Measurements from ENCODE around the gene CPNE8. TPM values are rescaled to one million over a fixed set of nuclear protein-coding genes. Genes with fewer than 3 reads are reported as not detected.

The CPNE8 gene
- total RNA-seq, 1 experiment from 2014 or later, result 13.5 TPM

DNA sequence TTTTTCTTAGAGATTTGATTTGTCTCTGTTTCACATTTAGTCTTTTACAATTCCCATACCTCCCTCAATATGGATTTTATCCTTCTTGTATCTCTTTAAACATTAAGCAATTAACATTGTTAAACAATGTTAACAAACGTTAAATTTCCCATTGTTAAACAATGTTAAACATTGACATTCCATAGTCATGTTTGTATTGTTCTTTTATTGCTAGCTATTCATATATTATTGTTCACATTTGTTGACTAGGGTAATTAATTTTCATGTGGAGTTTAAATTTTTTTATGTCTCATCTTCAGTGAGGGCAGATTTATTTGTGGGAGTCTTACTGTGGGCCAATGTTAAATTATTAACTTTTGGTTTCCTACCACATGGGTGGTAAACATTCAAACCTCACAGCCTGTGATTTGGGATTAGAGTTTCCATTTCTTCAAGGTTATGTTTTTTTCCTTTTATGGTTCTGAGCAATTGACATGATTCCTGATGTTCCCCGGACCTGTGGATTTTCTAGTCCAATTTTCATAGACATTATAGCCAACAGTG is 294.5 kb downstream of the CPNE8 start:
- H3K36me3 ChIP-seq (ENCODE audit: control insufficient read depth, insufficient read depth, low read length), result no peaks in the 10 kb centered on the region
- no peak overlapping the region for H3K27ac Mint-ChIP-seq (ENCODE audit: unreplicated experiment)
- intact Hi-C loops (cut with micrococcal nuclease; ENCODE audit: unreplicated experiment), result no loop called here
- H3K4me3 Mint-ChIP-seq (ENCODE audit: unreplicated experiment), result no peak overlapping the region
- no peaks in the 10 kb centered on the region for H3K36me3 Mint-ChIP-seq (ENCODE audit: insufficient read depth, unreplicated experiment)
- no peaks in the 10 kb centered on the region for H3K9me3 Mint-ChIP-seq (ENCODE audit: unreplicated experiment)
- H3K4me1 ChIP-seq, result no peaks in the 10 kb centered on the region
- CTCF ChIA-PET, result no interaction called here
- H3K9me3 ChIP-seq, result no peaks in the 10 kb centered on the region
- POLR2A ChIA-PET, result no interaction called here
- no peak overlapping the region for H3K4me3 ChIP-seq (ENCODE audit: low read depth, low read length)
- no TSS peak for BruUV-seq (replicated peaks)
- no peaks in the 10 kb centered on the region for H3K4me1 Mint-ChIP-seq (ENCODE audit: low read depth, unreplicated experiment)
- H3K27me3 ChIP-seq (replicated peaks; ENCODE audit: control insufficient read depth, insufficient read depth, low read length), result no peaks in the 10 kb centered on the region
- no peaks in the 10 kb centered on the region for H3K27me3 Mint-ChIP-seq (ENCODE audit: insufficient read depth, unreplicated experiment)
- no peak for DNase-seq
- TF ChIP-seq, protein P1, sequence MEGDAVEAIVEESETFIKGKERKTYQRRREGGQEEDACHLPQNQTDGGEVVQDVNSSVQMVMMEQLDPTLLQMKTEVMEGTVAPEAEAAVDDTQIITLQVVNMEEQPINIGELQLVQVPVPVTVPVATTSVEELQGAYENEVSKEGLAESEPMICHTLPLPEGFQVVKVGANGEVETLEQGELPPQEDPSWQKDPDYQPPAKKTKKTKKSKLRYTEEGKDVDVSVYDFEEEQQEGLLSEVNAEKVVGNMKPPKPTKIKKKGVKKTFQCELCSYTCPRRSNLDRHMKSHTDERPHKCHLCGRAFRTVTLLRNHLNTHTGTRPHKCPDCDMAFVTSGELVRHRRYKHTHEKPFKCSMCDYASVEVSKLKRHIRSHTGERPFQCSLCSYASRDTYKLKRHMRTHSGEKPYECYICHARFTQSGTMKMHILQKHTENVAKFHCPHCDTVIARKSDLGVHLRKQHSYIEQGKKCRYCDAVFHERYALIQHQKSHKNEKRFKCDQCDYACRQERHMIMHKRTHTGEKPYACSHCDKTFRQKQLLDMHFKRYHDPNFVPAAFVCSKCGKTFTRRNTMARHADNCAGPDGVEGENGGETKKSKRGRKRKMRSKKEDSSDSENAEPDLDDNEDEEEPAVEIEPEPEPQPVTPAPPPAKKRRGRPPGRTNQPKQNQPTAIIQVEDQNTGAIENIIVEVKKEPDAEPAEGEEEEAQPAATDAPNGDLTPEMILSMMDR (IDR thresholded peaks at IDR 0.05; ENCODE audit: insufficient read depth in 1 of 2, low read depth in 1 of 2, low read length in 1 of 2, severe bottlenecking in 1 of 2, unreplicated experiment in 1 of 2), result no peak

DNA sequence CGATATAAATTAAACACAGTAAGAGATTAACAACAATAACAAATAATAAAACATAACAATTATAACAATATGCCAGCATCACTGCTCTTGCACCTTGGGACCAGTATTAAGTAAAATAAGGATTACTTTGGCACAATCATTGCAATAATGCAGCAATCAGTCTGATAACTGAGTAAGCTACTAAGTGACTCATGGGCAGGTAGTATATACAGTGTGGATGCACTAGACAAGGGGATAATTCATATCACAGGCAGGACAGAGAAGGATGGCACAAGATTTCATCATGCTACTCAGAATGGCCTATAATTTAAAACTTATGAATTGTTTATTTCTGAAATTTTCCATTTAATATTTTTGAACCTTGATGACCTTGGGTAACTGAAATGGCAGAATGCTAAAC is 298.1 kb downstream of the CPNE8 start:
- no peak for DNase-seq
- CTCF ChIA-PET, result no interaction called here
- POLR2A ChIA-PET, result no interaction called here
- no peak overlapping the region for H3K27ac Mint-ChIP-seq (ENCODE audit: unreplicated experiment)
- no peak overlapping the region for H3K4me3 Mint-ChIP-seq (ENCODE audit: unreplicated experiment)
- H3K4me1 Mint-ChIP-seq (ENCODE audit: low read depth, unreplicated experiment), result no peaks in the 10 kb centered on the region
- no peaks in the 10 kb centered on the region for H3K9me3 Mint-ChIP-seq (ENCODE audit: unreplicated experiment)
- intact Hi-C loops (cut with micrococcal nuclease; ENCODE audit: unreplicated experiment), result no loop called here
- TF ChIP-seq, protein P1 (IDR thresholded peaks at IDR 0.05; ENCODE audit: insufficient read depth in 1 of 2, low read depth in 1 of 2, low read length in 1 of 2, severe bottlenecking in 1 of 2, unreplicated experiment in 1 of 2), result no peak
- peaks cover 5% of the 10 kb centered on the region for H3K27me3 Mint-ChIP-seq (ENCODE audit: insufficient read depth, unreplicated experiment)
- Histone ChIP-seq H3K9me3 (no peaks in the 10 kb centered on the region), H3K36me3 (ENCODE audit: control insufficient read depth, insufficient read depth, low read length) (no peaks in the 10 kb centered on the region), H3K27me3 (replicated peaks; ENCODE audit: control insufficient read depth, insufficient read depth, low read length) (no peaks in the 10 kb centered on the region), H3K4me1 (no peaks in the 10 kb centered on the region; the same call in 1 of the 2 replicates), H3K4me3 (ENCODE audit: low read depth, low read length) (no peak overlapping the region)
- no peaks in the 10 kb centered on the region for H3K36me3 Mint-ChIP-seq (ENCODE audit: insufficient read depth, unreplicated experiment)
- BruUV-seq (replicated peaks), result no TSS peak
